SK-N-SH (cell line): Measurements from ENCODE around the gene METTL23.

Experiments
- CTCF ChIP-seq: fragments of 200-600 bp; sonication (generic); IDR thresholded peaks from 2 replicates; pipeline ENCODE4 v1.6.1; 2017; ENCODE audit warnings: antibody characterized with exemption, mild to moderate bottlenecking, moderate library complexity
- EP300 ChIP-seq, 2 experiments: IDR thresholded peaks; 2 replicates each; pipeline versions ENCODE4 v1.4.0 to v1.6.1; 2012; ENCODE audit warnings: borderline replicate concordance in 1 of 2, low read depth in 1 of 2, low read length in 1 of 2
- GABPA ChIP-seq: IDR thresholded peaks from 2 replicates; pipeline ENCODE4 v1.4.0; 2012; ENCODE audit warnings: low read depth, mild to moderate bottlenecking
- RCOR1 ChIP-seq: fragments of 150-350 bp; IDR thresholded peaks from 2 replicates; pipeline ENCODE4 v1.6.1; 2017; ENCODE audit warnings: antibody characterized with exemption, low read length
- TAF1 ChIP-seq: IDR thresholded peaks from 2 replicates; pipeline ENCODE4 v1.6.1; 2012; ENCODE audit warnings: low read depth, mild to moderate bottlenecking, low read length, moderate library complexity, borderline replicate concordance
- YY1 ChIP-seq: IDR thresholded peaks from 2 replicates; pipeline ENCODE4 v1.4.0; 2012; ENCODE audit warnings: low read depth, mild to moderate bottlenecking

GRCh38 chr17:76685366-76685765 lies 41.3 kb upstream of the METTL23 start:
- TF ChIP-seq YY1 (no peak), CTCF (no peak), EP300 (IDR thresholded peaks at IDR 0.05; ENCODE audit: borderline replicate concordance in 1 of 2, low read depth in 1 of 2, low read length in 1 of 2) (no peak), RCOR1 (no peak), TAF1 (no peak), GABPA (no peak)
